Measurements from ENCODE around the gene RASD2. TPM values are rescaled to one million over a fixed set of nuclear protein-coding genes. Genes with fewer than 3 reads are reported as not detected.

RASD2 gene
- total and polyA plus RNA-seq, 2 donors (not counting 1 experiment from before 2014, with no cell fraction given), result under 0.01 to 0.01 TPM

DNA sequence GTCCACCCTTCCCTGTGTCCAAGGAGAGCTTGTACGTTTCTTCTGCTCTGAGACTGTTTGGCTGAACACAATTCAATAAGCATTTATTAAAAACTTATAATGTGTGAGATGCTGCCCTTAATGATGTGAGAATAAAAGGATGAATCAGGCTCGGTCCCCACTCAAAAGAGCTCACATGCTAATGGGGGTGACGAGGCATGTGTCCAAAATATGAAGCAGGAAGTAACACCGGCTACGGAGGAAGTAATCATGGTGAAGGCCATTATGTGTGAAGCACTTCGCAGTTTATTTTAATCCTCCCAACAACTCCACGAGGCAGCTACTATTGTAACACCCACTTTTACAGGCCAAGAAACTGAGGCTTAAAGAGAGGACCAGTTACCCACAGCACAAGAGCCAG, 3.4 kb upstream of the RASD2 start:
- no peak for DNase-seq (ENCODE audit: low read depth in 2 of 2)
- TF ChIP-seq, protein P1, sequence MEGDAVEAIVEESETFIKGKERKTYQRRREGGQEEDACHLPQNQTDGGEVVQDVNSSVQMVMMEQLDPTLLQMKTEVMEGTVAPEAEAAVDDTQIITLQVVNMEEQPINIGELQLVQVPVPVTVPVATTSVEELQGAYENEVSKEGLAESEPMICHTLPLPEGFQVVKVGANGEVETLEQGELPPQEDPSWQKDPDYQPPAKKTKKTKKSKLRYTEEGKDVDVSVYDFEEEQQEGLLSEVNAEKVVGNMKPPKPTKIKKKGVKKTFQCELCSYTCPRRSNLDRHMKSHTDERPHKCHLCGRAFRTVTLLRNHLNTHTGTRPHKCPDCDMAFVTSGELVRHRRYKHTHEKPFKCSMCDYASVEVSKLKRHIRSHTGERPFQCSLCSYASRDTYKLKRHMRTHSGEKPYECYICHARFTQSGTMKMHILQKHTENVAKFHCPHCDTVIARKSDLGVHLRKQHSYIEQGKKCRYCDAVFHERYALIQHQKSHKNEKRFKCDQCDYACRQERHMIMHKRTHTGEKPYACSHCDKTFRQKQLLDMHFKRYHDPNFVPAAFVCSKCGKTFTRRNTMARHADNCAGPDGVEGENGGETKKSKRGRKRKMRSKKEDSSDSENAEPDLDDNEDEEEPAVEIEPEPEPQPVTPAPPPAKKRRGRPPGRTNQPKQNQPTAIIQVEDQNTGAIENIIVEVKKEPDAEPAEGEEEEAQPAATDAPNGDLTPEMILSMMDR (conservative IDR thresholded peaks at IDR 0.05 in 1 of 2, IDR thresholded peaks at IDR 0.05 in 1 of 2; ENCODE audit: low read depth in 1 of 2, low read length in 2 of 2), result no peak
- no peak for TF ChIP-seq EZH2 (IDR thresholded peaks at IDR 0.05; ENCODE audit: low read length, missing control alignments)
- H3K4me1 ChIP-seq (ENCODE audit: control insufficient read depth, extremely low read depth, insufficient read depth, low read length), result peaks cover 10% of the 10 kb centered on the region
- H3K9ac ChIP-seq (ENCODE audit: insufficient read depth, low read length), result no peak overlapping the region
- H4K20me1 ChIP-seq (ENCODE audit: control insufficient read depth, extremely low read depth, insufficient read depth, low read length), result no peaks in the 10 kb centered on the region
- peaks cover 16% of the 10 kb centered on the region for H3K27me3 ChIP-seq (ENCODE audit: control insufficient read depth, insufficient read depth, low read length)
- no peaks in the 10 kb centered on the region for H3K79me2 ChIP-seq (ENCODE audit: control insufficient read depth, insufficient read depth, low read length)
- no peaks in the 10 kb centered on the region for H3K9me3 ChIP-seq (ENCODE audit: control insufficient read depth, insufficient read depth, low read depth, low read length)
- no peak overlapping the region for H3K4me3 ChIP-seq (replicated peaks in 1 of 4; ENCODE audit: control extremely low read depth in 1 of 4, insufficient read depth in 1 of 4, low read depth in 3 of 4, low read length in 4 of 4)
- no peaks in the 10 kb centered on the region for H3K36me3 ChIP-seq (ENCODE audit: control insufficient read depth, insufficient read depth, low read length)
- H2AFZ ChIP-seq (ENCODE audit: low read length), result no peak overlapping the region
- no peak overlapping the region for H3K4me2 ChIP-seq (ENCODE audit: extremely low read depth, insufficient read depth, low read length)
- H3K27ac ChIP-seq (ENCODE audit: insufficient read depth, low read length), result no peak overlapping the region

DNA sequence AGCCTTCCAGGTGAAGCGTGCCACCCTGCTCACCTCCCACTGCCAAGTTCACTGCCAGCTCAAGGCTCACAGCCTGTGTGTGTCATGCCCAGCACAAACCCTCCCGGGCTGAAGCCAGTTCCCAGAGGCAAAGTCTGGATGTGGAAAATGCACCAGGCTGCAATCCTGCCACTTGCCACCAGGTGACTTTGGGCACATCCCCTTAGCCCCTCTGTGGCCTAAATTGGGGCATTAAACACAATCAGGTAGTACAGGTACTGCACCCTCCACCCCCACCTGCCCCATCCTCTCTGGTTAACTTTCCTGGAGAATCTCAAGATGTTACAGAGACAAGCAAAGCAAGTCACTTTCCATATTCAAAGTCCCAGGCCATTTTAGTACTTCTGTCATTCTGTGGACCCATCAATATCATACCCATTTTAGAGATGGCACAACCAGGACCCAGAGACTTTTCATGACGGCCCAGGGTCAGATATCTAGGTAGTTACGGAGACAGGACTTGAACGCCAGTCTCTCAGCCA, 1.8 kb upstream of the RASD2 start:
- no peak for TF ChIP-seq EZH2 (IDR thresholded peaks at IDR 0.05; ENCODE audit: low read length, missing control alignments)
- TF ChIP-seq, protein P1 (conservative IDR thresholded peaks at IDR 0.05 in 1 of 2, IDR thresholded peaks at IDR 0.05 in 1 of 2; ENCODE audit: low read depth in 1 of 2, low read length in 2 of 2), result peak; percentile 46 to 69
- Histone ChIP-seq H3K9ac (ENCODE audit: insufficient read depth, low read length) (no peak overlapping the region), H4K20me1 (ENCODE audit: control insufficient read depth, extremely low read depth, insufficient read depth, low read length) (no peaks in the 10 kb centered on the region), H3K27me3 (ENCODE audit: control insufficient read depth, insufficient read depth, low read length) (peaks cover 24% of the 10 kb centered on the region), H3K4me1 (ENCODE audit: control insufficient read depth, extremely low read depth, insufficient read depth, low read length) (peaks cover 10% of the 10 kb centered on the region), H3K79me2 (ENCODE audit: control insufficient read depth, insufficient read depth, low read length) (no peaks in the 10 kb centered on the region), H3K4me3 (replicated peaks in 1 of 4; ENCODE audit: control extremely low read depth in 1 of 4, insufficient read depth in 1 of 4, low read depth in 3 of 4, low read length in 4 of 4) (no peak overlapping the region), H3K27ac (ENCODE audit: insufficient read depth, low read length) (no peak overlapping the region), H3K4me2 (ENCODE audit: extremely low read depth, insufficient read depth, low read length) (no peak overlapping the region), H3K36me3 (ENCODE audit: control insufficient read depth, insufficient read depth, low read length) (no peaks in the 10 kb centered on the region), H2AFZ (ENCODE audit: low read length) (no peak overlapping the region), H3K9me3 (ENCODE audit: control insufficient read depth, insufficient read depth, low read depth, low read length) (no peaks in the 10 kb centered on the region)
- DNase-seq (ENCODE audit: low read depth in 2 of 2), result no peak

DNA sequence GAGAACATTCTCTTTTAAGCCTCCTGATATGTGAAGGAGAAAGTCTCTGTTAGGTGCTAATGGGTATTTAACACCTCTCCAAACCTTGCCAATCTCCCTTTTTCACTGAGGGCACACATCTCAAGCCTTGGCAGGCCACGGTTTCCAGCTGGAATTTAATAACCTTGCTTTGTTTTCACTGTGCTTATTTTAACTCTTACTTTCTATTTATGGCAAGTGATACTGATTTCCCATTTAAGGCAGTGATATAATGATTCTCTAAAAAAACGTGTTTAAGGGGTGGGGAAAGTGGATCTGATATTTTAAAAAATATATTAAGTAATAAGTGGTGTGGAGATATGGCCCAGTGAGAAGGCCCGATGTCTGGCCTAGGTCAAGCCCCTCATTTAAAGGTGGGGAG, 1.1 kb upstream of the RASD2 start:
- H3K79me2 ChIP-seq (ENCODE audit: control insufficient read depth, insufficient read depth, low read length), result no peaks in the 10 kb centered on the region
- H4K20me1 ChIP-seq (ENCODE audit: control insufficient read depth, extremely low read depth, insufficient read depth, low read length), result no peaks in the 10 kb centered on the region
- H3K4me1 ChIP-seq (ENCODE audit: control insufficient read depth, extremely low read depth, insufficient read depth, low read length), result peaks cover 10% of the 10 kb centered on the region
- H3K9ac ChIP-seq (ENCODE audit: insufficient read depth, low read length), result no peak overlapping the region
- TF ChIP-seq, protein P1 (conservative IDR thresholded peaks at IDR 0.05 in 1 of 2, IDR thresholded peaks at IDR 0.05 in 1 of 2; ENCODE audit: low read depth in 1 of 2, low read length in 2 of 2), result no peak
- no peak for TF ChIP-seq EZH2 (IDR thresholded peaks at IDR 0.05; ENCODE audit: low read length, missing control alignments)
- peak overlapping the region in 1 of 4 experiments; percentile 20 for H3K4me3 ChIP-seq (replicated peaks in 1 of 4; ENCODE audit: control extremely low read depth in 1 of 4, insufficient read depth in 1 of 4, low read depth in 3 of 4, low read length in 4 of 4)
- no peaks in the 10 kb centered on the region for H3K36me3 ChIP-seq (ENCODE audit: control insufficient read depth, insufficient read depth, low read length)
- no peak for DNase-seq (ENCODE audit: low read depth in 2 of 2)
- H2AFZ ChIP-seq (ENCODE audit: low read length), result no peak overlapping the region
- no peaks in the 10 kb centered on the region for H3K9me3 ChIP-seq (ENCODE audit: control insufficient read depth, insufficient read depth, low read depth, low read length)
- H3K27ac ChIP-seq (ENCODE audit: insufficient read depth, low read length), result no peak overlapping the region
- peaks cover 26% of the 10 kb centered on the region for H3K27me3 ChIP-seq (ENCODE audit: control insufficient read depth, insufficient read depth, low read length)
- no peak overlapping the region for H3K4me2 ChIP-seq (ENCODE audit: extremely low read depth, insufficient read depth, low read length)

Measured in fibroblast of lung (primary cell).